Activated naive CD4-positive, alpha-beta T cell (primary cell): ENCODE results near the gene RBPMS2.
A peak's percentile ranks its signal among the peaks of the same experiment; 100 is the strongest.

Source experiments
- DNase-seq, 4 experiments: peaks; one replicate each; lab custom pipeline; 2025; lab: John Stamatoyannopoulos, UW

The RBPMS2 gene

DNA sequence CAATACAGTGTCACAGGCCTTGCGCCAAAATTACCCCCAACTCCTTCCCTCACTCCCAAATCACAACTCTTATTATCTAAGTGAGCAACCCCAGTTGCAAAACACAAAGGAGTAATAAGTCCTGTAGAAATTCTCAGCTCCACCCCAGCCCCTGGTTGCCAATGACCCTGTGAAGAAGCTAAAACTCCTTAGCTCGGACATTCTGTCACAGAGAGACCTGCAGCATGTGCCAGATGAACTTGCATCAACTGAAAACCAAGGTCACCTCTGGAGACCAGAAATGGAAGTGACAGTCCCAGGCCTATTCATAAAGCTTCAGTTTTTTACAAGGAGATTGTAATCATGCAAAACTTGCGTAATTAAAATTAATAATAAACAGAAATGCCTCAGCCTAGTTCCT, 55.2 kb downstream of the RBPMS2 start:
- no peak for DNase-seq

DNA sequence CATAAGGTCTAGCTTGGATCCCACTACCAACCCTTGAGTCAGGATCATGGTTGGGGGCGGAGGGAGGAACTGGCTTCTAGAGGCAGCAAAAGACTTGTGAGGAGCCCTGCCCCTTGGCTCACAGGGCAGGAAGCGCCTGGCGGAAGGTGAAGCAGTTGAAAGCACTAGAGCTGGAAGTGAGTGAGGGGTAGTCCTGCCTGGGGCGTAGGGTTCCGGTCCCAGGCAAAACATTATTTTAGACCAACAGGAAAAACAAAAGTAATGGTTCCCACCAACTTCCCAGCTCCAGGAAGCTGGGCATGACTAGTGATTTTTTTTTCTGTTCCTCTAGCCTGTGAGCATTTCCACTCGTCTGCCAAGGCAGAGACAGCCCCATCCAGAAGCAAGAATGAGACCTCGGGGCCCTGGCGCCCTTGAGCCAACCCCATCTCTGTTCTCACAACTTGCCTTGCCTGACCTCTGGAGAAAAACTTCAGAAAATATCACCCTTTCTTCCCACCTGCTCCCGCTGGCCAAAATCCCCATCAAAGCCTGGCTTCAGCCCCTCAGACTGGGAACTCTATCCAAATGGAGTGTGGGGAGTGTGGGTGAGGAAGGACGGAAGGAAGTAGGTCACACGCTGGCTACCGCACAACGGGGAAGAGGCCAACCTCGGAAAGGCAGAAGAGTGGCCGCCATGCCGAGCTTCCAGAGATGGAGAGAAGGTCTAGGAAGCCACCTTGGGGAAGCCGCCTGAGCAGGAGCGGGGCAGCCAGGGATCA, 57.5 kb downstream of the RBPMS2 start:
- peak in 1 of 4 experiments; percentile 30 for DNase-seq

- DNase-seq: no peak
Measured at GRCh38 chr15:64717130-64717529, 58.3 kb downstream of the RBPMS2 start.

GRCh38 chr15:64716452-64716851, 58.9 kb downstream of the RBPMS2 start:
- DNase-seq: no peak

- DNase-seq: no peak
Measured at GRCh38 chr15:64713592-64713991, 61.8 kb downstream of the RBPMS2 start.

- DNase-seq: no peak
Measured at GRCh38 chr15:64712353-64712752, 63.0 kb downstream of the RBPMS2 start.

GRCh38 chr15:64710676-64711428, 64.5 kb downstream of the RBPMS2 start:
- no peak for DNase-seq

DNA sequence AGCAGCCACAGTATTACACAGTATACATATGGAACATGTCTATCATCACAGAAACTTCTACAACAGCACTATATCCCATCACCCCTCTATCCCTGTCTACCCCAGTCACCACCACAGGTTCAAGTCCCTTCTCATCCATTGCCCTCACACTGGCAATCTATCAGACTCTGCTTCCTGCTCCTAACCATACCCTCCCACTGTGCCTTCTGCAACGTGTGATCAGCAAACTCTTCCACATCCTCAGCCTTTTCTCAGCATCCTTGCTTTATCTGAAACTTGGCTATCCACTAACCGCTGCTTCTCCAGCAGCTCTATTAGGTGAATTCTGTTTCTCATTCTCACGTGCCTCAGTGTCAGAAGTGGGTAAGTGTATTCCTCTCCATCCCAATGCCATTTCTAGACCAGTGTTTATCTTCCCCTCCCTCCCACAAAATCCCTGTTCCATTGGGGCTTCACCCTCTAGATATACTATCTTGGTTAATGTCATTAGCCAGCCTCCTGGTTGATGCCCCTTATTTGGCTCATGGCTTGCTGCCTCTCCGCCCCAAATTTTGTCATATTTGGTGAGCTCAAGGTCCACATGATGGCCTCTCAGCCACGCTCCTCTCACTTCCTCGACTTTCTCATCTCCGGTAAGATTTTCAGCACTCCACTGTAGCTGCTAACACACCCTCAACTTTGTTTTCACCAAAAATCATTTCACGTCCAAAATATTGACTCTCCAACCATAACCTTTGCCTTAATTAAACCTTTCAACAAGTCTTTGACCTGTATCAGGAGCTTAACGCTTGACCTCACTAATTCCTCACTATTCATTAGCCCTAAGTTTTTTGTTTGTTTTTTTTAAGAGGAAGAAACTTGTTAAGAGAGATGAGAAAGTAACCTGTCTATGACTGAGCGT, 69.1 kb downstream of the RBPMS2 start:
- no peak for DNase-seq

DNA sequence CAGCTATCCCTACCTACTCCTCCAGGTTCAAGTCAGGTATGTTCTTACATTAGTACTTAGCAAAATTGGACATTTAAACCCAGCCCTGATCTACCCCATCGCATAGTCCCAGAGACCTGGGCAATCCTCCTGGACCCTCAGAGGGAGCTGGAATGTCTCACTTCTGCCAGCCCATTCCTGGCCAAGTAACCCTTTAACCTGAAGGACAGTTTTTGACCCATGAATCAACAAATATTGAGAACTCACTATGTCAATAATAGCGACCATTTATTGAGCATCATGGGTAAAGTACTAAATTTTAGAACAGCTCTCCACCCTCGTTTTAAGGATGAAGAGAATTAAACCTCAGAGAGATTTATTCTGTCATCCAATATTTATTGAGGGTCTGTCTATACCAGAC, 70.4 kb downstream of the RBPMS2 start:
- no peak for DNase-seq

DNA sequence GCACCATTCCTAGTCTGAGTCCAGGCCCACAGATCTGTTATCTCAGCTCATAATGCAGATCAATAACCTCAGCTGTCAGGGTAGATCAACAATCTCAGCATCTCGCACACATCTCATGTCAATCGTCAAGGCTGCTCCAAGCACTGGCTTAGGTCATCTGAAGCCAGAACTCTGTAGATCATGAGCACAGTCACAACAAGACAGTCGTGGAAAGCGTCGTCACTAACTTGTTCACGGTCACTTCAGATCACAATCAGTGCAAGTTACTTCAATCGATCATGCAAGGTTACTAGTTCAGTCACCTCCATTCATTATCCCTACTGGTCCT, 71.8 kb downstream of the RBPMS2 start:
- DNase-seq: no peak

DNA sequence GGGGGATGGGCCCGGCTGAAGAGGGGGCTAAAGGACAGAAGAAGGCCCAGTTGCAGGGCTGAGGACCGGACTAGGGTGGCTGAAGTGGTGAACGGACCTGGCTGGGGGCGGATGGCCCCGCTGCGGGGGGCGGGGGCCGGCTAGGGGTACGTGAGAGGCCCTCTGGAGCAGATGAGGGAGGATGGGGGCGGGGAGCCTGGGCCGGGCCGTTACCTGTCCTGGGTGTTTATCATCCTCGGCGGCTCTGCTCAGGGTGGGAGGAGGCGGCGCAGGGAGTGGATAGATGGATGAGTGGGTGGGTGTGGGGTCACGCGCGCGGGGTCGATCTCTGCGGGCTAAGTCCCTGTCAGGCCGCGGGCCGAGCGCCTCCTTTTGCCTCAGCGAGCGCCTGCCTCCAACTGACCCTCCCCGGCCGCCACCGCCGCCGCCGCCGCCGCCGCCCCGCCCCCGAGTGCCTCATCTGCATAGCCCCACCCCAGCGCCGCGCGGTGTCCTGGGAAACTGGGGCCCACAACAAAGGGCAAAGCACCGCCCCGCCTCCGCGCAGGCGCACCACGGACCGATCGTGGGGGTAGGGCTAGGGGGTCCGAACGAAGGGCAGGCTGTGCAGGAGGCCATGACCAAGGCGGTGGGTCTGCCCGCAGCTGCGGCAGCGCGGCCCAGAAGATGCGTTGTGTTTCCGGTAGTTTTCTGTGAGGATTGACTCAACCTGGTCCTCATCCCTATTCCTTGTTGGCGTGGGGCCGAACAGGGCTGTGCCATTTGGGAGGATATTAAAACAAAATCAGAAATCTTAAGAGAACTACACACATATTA, 72.4 kb downstream of the RBPMS2 start:
- peak; percentile 90 to 95 (median 92) for DNase-seq

DNA sequence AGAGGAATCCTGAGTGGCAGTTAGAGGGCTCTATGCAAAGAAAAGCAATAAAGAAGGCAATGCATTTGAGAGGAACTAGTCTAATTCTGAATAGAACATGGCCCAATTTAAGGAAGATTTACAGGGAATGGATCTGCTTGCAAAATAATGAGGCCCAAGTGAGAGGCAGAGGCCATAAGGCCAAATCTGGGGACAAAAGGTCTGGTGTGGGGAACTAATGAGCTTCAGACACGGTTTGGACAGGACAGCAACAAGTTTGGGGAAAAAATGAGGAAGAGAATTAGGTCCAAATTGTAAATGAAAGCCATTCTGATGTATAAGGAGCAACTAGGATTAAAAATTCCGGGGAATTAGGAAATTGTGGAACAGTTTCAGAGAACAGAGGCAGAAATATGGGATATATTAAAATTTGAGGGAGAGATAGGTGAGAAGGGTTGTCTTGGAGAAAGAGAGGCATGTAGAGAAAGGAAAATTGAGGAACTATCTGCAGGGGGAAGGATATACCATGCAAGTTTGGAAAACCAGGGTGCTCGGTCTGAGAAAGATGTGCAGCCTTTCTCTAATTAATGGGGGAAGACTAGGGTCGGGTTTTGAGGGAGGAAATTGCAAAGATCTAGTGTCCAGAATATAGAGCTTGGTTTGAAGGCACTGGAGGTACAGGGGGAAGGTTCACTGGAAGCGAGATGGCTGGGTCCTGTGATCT, 73.8 kb downstream of the RBPMS2 start:
- DNase-seq: no peak

DNA sequence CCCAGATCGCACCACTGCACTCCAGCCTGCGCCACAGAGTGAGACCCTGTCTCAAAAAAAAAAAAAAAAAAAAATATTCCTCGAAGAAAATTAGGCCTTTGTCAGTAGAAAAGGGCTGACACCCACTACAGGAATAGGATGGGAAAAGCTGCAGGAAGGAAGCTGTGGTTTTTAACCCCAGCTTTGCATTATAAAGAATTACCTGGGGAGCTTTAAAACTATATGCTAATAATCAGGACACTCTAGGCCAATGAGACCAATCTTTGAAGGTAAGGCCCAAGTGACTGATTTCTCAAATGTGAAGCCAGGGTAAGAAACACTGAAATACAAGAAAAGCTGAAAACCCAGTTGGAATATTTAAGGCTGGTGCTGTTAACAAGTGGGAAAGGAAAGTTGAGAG, 74.3 kb downstream of the RBPMS2 start:
- DNase-seq: no peak

DNA sequence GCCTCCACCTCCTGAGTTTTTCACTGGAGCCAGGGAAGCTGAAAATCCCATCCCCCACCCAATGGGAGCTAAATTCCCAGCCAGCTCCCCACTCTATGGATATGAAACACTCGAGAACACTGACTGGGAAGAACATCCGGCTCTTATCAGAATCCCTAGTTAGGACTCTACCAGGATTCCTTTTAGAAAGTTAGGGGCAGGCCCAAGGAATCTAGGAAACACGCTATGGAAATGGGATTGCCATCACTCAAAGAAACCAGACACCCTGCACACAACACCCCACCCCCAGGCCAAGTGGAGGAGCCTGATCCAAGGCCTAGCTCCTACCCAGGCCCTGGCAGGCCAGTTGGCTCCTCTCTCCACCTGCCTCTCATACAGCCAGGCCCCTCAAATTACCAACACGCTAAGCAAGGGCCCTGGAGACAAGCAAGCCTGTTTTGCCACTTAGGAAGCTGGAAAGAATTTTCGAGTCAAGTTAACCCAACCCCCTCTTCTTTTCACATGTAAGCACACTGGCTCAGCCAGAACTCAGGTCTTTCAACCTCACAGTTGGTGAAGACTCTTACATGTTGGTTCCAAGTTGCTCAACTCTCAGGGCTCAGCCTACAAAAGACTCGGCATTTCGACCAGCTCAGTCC, 75.5 kb downstream of the RBPMS2 start:
- no peak for DNase-seq

- no peak for DNase-seq
Measured at GRCh38 chr15:64698823-64699222, 76.6 kb downstream of the RBPMS2 start.

DNA sequence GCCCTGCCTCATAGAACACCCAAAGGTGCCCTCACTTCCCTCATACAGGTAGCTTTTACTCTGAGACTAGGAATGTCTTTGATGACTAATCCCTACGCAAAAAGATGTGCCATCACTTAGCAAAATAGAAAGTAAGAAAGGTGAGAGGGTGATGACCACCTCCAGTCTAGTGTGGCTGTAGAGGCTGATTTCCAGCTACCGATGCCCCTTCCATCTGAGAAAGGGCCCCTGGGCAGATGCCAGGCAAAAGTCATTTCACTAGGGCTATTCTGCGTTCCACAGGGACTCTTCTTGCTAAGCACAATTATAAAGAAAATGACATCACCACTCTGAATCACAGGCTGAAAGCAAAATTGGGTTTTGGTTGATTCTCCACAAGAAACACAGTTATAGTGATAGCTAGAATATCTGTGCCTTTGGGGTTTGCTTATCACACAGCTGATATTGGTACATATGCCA, 77.4 kb downstream of the RBPMS2 start:
- DNase-seq: no peak

- no peak for DNase-seq
Measured at GRCh38 chr15:64696481-64696880, 78.9 kb downstream of the RBPMS2 start.

DNA sequence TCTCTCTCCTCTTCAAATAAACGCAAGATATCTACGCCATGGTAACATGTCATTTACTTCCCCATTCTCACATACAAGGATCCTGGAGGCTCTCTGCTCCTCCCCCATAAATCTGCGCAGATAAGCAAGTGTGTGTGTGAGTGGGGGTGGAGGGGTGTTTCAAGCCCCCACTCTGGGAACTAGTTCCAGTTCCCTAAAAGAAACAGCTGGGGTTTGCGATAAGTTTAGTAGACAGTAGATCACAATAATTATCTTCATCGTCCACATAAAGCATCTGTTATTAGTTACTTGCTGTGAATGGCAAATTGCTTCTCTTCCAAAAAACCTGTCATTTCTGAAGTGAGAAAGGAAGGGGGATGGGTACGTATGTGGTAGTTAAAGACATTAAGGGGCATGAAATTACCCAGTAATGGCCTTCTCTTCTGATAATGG, 79.8 kb downstream of the RBPMS2 start:
- DNase-seq: no peak

DNA sequence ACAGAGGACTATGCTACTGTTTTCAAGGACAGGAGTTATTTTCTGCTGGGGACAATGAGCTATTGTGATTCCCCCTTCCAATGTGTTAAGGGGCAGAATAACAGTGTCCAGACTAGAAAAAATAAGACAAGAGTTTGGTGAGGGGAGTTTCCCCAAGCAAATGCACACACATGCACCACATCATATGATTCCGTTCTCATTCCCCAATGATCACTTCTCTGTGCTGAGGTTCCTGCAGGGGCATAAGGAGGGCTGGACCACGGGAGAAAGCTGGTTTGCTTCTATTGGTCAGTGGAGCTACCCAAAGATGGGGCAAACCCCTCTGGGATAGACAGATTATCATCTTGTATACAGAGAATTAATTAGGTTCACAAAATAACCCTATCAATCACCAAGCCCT, 80.6 kb downstream of the RBPMS2 start:
- DNase-seq: no peak

DNA sequence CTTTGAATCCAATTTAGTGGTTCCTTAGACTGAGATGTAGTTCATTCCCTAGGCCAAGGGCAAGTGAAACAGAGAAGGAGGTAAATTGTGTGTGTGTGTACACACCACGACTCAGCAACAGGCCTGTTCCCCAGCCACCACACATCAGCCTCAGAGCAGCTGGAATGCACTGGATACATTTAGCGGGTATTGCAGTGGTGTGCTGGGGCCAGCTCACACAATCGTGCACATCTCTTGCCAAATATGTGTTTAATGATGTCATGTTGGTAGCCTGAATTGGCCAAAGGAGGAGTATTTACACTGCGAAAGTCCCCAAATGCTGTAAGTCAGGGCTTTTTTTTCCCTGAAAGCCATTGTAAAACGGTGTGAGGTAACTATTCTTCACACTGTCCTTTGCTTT, 82.3 kb downstream of the RBPMS2 start:
- DNase-seq: no peak
